ENCODE data around the gene TNS3. TPM values are rescaled to one million over a fixed set of nuclear protein-coding genes. Genes with fewer than 3 reads are reported as not detected.

The TNS3 gene
- total and polyA plus RNA-seq, 2 donors (not counting 3 experiments of a cell fraction or from before 2014, with no cell fraction given), result 10.4 to 45.1 TPM

DNA sequence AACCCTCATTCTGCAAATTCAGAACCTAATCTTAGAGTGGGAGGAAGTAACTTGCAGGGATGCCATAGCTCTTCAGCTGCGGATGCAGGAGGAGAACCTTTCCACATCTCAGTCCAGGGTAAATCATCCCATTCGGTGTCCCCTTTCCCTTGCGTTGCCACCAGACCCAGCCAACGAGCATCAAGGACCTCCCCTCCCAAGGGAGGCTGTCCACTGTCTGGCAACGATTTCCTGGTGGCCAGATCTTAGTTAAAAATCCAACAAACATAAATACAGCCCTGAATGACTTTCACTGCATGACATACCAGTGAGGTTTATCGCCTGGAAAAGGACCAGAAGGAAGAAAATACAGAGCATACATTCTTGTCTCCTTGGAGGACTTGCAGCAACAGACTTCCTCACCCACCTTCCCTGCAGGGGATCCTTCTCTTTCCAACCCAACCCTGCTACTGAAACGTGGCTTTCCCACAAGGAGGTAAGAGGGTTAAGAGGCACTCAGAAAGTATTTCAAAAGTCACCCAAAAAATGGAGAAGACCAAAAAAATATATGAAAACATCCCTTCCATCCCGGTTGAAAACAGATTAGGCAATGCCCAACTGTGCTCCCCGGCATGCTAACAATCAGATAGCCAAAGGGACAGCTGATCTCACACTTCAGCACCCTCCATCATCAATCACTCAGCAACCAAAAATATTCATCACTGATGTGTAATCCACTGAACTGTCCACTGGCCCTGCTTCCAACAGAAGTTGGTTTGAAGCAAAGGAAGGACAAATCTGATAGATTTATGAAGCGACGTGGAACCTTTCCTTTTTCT lies 206.6 kb downstream of the TNS3 start:
- Histone ChIP-seq H3K9ac (replicated peaks; ENCODE audit: extremely low read depth, insufficient read depth, low read length) (no peak overlapping the region), H4K20me1 (replicated peaks; ENCODE audit: control insufficient read depth, extremely low read depth, insufficient read depth, low read length) (no peaks in the 10 kb centered on the region), H3K4me2 (ENCODE audit: insufficient read depth, low read length) (no peak overlapping the region), H3K36me3 (ENCODE audit: control insufficient read depth in 2 of 2, extremely low read depth in 1 of 2, insufficient read depth in 2 of 2, low read length in 2 of 2) (no peaks in the 10 kb centered on the region), H3K9me3 (replicated peaks; ENCODE audit: control insufficient read depth, insufficient read depth, low read length) (no peaks in the 10 kb centered on the region), H3K27ac (ENCODE audit: insufficient read depth, low read depth, low read length) (no peak overlapping the region), H3K9me1 (replicated peaks; ENCODE audit: control insufficient read depth, extremely low read depth, insufficient read depth, low read length) (no peaks in the 10 kb centered on the region), H3K79me2 (ENCODE audit: control insufficient read depth, insufficient read depth, low read length) (no peaks in the 10 kb centered on the region), H3K4me3 (replicated peaks in 1 of 3; ENCODE audit: insufficient read depth in 1 of 3, low read depth in 1 of 3, low read length in 3 of 3) (no peak overlapping the region), H2AFZ (ENCODE audit: low read depth, low read length) (no peak overlapping the region), H3K4me1 (ENCODE audit: control insufficient read depth, extremely low read depth, insufficient read depth, low read length) (no peaks in the 10 kb centered on the region), H3K27me3 (ENCODE audit: control insufficient read depth in 2 of 2, insufficient read depth in 2 of 2, low read length in 2 of 2) (no peaks in the 10 kb centered on the region)
- FAIRE-seq (no peak), DNase-seq (ENCODE audit: low read depth, low spot score) (no peak)
- CTCF ChIA-PET, result interaction anchor here (1.7 kb wide), 1 partner anchor 109 kb away, joined by 6 read pairs; no protein-coding TSS in a partner anchor
- no TSS peak for BruUV-seq (replicated peaks)
- intact Hi-C loops (cut with micrococcal nuclease), result no loop called here
- dilution Hi-C loops (cut with MboI; ENCODE audit: extremely low pct_ligation_motif_present, low sequenced_read_pairs), result no loop called here
- POLR2A ChIA-PET, result no interaction called here
- TF ChIP-seq MYC (IDR thresholded peaks at IDR 0.05; ENCODE audit: low read depth, low read length) (no peak), CTCF (IDR thresholded peaks at IDR 0.05; ENCODE audit: extremely low read depth in 1 of 2, insufficient read depth in 1 of 2, low read depth in 1 of 2, low read length in 2 of 2) (no peak), POLR2A (IDR thresholded peaks at IDR 0.05; ENCODE audit: low read depth, low read length) (no peak)

- Histone ChIP-seq H3K9me3 (replicated peaks; ENCODE audit: control insufficient read depth, insufficient read depth, low read length) (no peaks in the 10 kb centered on the region), H3K27ac (ENCODE audit: insufficient read depth, low read depth, low read length) (no peak overlapping the region), H3K9me1 (replicated peaks; ENCODE audit: control insufficient read depth, extremely low read depth, insufficient read depth, low read length) (no peaks in the 10 kb centered on the region), H4K20me1 (replicated peaks; ENCODE audit: control insufficient read depth, extremely low read depth, insufficient read depth, low read length) (no peaks in the 10 kb centered on the region), H3K79me2 (ENCODE audit: control insufficient read depth, insufficient read depth, low read length) (no peaks in the 10 kb centered on the region), H3K4me2 (ENCODE audit: insufficient read depth, low read length) (no peak overlapping the region), H3K36me3 (ENCODE audit: control insufficient read depth in 2 of 2, extremely low read depth in 1 of 2, insufficient read depth in 2 of 2, low read length in 2 of 2) (no peaks in the 10 kb centered on the region), H3K4me3 (replicated peaks in 1 of 3; ENCODE audit: insufficient read depth in 1 of 3, low read depth in 1 of 3, low read length in 3 of 3) (no peak overlapping the region), H2AFZ (ENCODE audit: low read depth, low read length) (no peak overlapping the region), H3K27me3 (ENCODE audit: control insufficient read depth in 2 of 2, insufficient read depth in 2 of 2, low read length in 2 of 2) (no peaks in the 10 kb centered on the region), H3K4me1 (ENCODE audit: control insufficient read depth, extremely low read depth, insufficient read depth, low read length) (no peaks in the 10 kb centered on the region), H3K9ac (replicated peaks; ENCODE audit: extremely low read depth, insufficient read depth, low read length) (no peak overlapping the region)
- no peak for FAIRE-seq
- intact Hi-C loops (cut with micrococcal nuclease) (loop anchor here (5.0 kb wide), 1 partner anchor 107 kb away; no protein-coding TSS in a partner anchor), dilution Hi-C loops (cut with MboI; ENCODE audit: extremely low pct_ligation_motif_present, low sequenced_read_pairs) (no loop called here)
- ChIA-PET POLR2A (no interaction called here), CTCF (interaction anchor here (1.7 kb wide), 1 partner anchor 108 kb away, joined by 6 read pairs; no protein-coding TSS in a partner anchor)
- TF ChIP-seq GATA2 (IDR thresholded peaks at IDR 0.05; ENCODE audit: insufficient read depth, insufficient read length, low read depth, low read length) (no peak), JUN (IDR thresholded peaks at IDR 0.05; ENCODE audit: borderline replicate concordance, insufficient read depth, insufficient read length, low read depth) (no peak), MYC (IDR thresholded peaks at IDR 0.05; ENCODE audit: low read depth, low read length) (no peak), FOS (IDR thresholded peaks at IDR 0.05; ENCODE audit: borderline replicate concordance, insufficient read depth, low read length) (no peak), EZH2 (IDR thresholded peaks at IDR 0.05; ENCODE audit: borderline replicate concordance, low read depth, low read length, severe bottlenecking) (no peak), POLR2AphosphoS5 (IDR thresholded peaks at IDR 0.05; ENCODE audit: insufficient read depth, low read depth, low read length) (no peak), CTCF (IDR thresholded peaks at IDR 0.05; ENCODE audit: extremely low read depth in 1 of 2, insufficient read depth in 1 of 2, low read depth in 1 of 2, low read length in 2 of 2) (no peak), POLR2A (IDR thresholded peaks at IDR 0.05; ENCODE audit: low read depth, low read length) (no peak)
- TF ChIP-seq, protein P1, sequence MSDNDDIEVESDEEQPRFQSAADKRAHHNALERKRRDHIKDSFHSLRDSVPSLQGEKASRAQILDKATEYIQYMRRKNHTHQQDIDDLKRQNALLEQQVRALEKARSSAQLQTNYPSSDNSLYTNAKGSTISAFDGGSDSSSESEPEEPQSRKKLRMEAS (IDR thresholded peaks at IDR 0.05; ENCODE audit: insufficient read depth, insufficient read length), result no peak
- no peak for DNase-seq (ENCODE audit: low read depth, low spot score)
- BruUV-seq (replicated peaks), result no TSS peak
These were observed 207.4 kb downstream of the TNS3 start for GRCh38 chr7:47374538-47374937.

All from endothelial cell of umbilical vein (primary cell).